ENCODE data around the gene PDLIM4.

DNA sequence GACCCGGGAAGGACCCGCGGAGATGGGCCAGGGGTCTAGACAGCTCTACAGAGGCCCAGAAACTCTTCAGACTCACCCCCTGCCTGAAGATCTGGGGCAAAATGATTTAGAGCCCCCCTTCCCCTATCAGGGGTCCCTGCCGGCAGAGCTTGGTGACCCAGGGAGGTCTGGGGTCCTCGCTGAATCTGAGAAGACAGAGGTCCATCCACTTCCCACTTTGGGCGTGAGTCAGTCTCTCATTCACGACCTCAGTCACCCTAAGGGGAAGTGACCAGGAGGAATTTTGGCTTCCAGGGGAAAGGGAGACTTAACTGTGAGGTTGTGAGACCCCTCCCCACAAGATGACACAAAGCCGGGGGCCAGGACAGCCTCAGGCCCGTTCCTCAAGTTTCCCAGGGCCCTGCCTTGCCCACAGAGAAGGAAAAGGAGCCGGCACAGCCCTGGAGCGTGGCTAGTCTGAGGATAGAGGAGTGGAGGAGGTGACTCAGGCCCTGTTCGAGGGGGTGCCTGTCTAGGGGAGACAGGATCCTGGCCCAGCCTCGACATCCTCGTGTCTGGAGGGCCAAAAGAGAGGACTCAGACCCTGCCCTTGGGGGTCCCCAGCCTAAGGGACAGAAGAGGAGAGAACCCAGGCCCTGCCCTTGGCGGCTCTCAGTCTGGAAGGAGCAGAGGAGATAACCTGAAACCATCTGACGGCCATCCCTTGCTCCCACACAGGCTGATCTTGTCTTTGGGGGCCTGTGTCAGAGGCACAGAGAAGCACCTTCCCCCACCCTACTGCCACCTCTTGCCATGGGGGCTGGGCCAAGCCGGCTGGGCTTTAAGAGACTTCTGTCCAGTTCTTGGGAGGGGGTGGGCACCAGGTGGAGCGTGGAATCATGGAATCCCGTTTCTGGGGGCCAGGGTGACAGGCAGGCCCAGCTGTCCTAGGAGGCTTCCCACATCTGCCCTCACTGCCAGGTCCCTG, 889 bp downstream of the PDLIM4 start:
- TF ChIP-seq, protein P1, sequence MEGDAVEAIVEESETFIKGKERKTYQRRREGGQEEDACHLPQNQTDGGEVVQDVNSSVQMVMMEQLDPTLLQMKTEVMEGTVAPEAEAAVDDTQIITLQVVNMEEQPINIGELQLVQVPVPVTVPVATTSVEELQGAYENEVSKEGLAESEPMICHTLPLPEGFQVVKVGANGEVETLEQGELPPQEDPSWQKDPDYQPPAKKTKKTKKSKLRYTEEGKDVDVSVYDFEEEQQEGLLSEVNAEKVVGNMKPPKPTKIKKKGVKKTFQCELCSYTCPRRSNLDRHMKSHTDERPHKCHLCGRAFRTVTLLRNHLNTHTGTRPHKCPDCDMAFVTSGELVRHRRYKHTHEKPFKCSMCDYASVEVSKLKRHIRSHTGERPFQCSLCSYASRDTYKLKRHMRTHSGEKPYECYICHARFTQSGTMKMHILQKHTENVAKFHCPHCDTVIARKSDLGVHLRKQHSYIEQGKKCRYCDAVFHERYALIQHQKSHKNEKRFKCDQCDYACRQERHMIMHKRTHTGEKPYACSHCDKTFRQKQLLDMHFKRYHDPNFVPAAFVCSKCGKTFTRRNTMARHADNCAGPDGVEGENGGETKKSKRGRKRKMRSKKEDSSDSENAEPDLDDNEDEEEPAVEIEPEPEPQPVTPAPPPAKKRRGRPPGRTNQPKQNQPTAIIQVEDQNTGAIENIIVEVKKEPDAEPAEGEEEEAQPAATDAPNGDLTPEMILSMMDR (IDR thresholded peaks at IDR 0.05), result no peak
- TF ChIP-seq FOSB (CRISPR knock-in tag; IDR thresholded peaks at IDR 0.05), result no peak
- TF ChIP-seq ZC3H11A (IDR thresholded peaks at IDR 0.05), result no peak

Measured in A549 (cell line).